HG03135 (cell line): ENCODE data around the gene ZXDC.

Experiments
- ATAC-seq: cut with Tn5 transposase; IDR thresholded peaks from one replicate; pipeline ENCODE4 v1.9.1; 2021; ENCODE audit warnings: mild to moderate bottlenecking, moderate library complexity; ENCODE audit not compliant: unreplicated experiment

The ZXDC gene

GRCh38 chr3:126512916-126513650 lies 37.4 kb upstream of the ZXDC start:
- no peak for ATAC-seq

DNA sequence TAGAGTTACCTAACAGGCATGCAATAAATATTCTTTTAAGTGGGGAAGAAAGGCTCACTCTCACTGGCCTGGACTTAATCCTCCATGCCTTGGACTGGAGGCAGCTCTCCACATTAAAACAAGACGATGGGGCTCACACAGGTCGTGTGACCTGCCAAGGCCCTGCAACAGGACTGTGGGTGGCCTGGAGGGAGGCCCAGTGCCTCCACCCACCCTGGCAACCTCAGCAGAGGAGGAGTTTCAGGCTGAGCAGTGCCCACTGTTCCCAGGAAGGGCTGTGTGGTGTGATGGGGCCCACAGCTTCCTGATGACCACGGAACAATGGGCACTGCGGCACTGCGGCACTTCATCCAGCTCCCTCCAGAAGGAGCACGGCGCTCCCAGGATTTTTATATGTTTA lies 36.3 kb upstream of the ZXDC start:
- ATAC-seq: no peak

- ATAC-seq: no peak
These were observed 35.6 kb upstream of the ZXDC start for GRCh38 chr3:126511291-126511690.

DNA sequence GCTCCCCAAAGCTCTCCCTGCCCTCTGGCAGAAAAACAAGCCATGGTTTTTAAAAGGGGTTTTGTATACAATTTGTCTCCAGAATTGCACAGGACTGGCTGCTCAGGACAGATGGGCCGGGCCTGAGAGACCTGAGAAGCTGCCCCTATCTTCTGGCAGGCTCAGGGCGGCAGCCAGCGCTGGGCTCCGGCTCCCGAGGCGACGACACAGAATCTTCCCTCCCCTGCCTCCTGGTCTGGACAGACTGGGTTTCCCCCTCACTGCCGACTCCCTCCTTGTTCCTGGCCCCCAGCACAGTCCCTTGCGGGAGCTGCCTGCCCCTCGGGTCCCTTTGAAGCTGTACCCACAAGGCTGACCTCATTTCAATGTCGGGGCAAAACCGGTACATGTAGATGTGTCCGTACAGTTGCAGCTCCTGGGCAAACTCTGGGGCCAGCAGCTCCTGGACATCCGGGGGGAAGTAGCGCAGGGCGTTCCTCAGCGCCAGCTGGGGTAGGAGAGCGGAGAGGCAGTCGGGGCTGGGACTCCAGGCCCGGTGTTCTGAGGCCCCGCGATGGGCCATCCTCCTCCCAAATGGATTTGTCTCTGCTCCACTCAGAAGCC lies 34.7 kb upstream of the ZXDC start:
- ATAC-seq: no peak

DNA sequence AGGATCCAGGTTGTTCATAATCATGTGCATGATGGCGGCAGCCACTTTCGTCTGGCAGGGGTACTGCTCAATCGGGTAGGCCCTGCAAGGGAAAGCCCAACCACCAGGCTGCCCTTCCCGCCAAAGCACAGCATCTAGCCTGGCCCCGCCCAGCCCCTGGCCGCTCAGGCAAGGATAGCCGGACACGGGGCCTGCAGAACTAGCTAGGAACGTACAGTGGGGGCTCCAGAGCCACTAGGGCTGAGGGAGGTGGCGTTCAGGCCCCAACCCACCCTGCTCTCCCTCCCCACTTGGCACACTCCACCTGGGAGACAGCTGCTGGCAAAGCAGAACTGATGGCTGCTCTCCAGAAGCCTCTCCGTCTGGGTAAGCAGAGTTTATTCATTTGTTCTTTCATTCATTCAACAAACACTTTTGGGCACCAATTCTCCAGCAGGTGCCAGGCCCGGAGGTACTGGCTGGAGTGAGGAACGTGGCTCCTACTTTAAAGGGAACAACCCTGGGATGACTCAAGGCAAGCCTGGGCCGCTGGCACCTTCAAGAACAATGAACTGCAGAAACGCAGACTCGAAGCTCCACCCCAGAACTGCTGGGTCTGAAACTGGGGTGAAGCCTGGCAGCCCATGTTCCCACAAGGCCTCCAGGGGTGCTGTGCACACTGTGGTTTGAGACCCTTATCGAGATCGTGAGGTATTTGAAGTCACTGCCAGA lies 34.1 kb upstream of the ZXDC start:
- no peak for ATAC-seq

DNA sequence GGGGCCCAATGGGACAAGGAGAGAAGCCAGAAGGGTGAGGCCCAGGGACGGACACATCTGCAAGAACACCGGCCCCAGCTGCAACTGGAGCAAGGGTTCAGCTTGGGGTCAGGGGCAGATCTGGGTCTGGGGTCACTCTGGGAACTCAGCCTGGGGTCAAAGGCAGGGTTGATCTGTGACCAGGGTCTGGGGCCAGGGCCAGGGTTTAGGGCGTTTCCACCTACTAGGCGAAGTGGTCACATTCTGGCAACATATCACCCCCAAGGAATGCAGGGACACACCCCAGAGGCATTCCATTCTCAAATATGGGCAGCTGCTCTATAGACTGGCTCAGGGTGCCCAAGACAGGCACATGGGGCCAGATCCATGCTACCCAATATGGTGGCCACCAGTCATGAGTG lies 32.9 kb upstream of the ZXDC start:
- ATAC-seq: no peak

DNA sequence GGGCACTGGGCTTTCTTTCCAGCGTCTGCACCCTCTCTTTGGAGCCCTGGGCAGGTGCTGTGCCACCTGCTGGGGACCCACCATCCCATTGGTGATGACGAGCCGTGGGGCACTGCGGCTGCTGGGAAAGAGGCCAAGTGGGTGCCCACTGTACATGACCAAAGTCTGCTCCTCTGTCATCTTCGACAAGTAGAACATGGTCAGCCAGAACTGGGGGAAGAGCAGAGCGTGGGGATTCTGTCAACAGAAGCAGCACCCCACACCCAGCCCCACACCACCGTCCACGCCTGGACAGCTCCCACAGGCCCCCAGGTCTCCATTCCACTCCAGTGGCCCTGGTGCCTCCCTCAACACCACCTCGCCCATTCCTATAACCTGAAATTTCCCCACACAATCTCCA lies 32.2 kb upstream of the ZXDC start:
- ATAC-seq: no peak

GRCh38 chr3:126503701-126504100 lies 28.0 kb upstream of the ZXDC start:
- ATAC-seq: no peak

DNA sequence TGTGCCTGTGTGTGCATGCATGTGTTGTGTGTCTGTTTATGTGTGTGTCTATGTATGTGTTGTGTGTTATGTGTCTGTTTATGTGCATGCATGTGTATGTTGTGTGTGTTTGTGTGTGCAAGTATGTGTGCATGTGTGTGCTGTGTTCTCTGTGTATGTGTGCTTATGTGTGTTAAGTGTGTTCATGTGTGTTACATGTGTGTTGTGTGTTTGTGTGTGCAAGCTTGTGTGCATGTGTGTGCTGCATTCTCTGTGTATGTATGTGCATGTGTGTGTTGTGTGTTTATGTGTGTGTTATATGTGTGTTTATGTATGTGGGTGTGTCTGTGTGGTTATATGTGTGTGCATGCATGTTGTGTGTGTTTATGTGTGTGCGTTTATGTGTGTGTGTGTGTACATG lies 27.0 kb upstream of the ZXDC start:
- no peak for ATAC-seq

DNA sequence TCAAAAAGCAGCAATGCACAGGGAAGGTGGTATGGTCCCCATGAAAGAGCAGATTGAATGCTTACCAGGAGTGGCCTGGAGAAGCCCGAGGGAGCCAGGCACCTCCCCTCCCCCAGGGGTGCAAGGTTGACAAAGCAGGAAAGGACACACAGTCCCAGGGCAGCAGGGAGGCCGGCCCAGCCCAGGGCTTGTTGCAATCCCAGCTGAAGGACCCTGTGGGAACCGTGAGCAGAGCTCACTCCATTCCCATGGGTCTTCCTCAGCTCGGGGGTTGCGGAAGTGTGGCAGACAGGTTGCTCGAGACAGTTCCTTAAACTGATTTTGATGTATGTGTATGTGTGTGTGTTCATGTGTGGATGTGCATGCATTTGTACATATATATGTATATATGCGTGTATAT lies 26.0 kb upstream of the ZXDC start:
- no peak for ATAC-seq

- no peak for ATAC-seq
These were observed 25.4 kb upstream of the ZXDC start for GRCh38 chr3:126501054-126501453.

- no peak for ATAC-seq
These were observed 24.3 kb upstream of the ZXDC start for GRCh38 chr3:126500016-126500415.

DNA sequence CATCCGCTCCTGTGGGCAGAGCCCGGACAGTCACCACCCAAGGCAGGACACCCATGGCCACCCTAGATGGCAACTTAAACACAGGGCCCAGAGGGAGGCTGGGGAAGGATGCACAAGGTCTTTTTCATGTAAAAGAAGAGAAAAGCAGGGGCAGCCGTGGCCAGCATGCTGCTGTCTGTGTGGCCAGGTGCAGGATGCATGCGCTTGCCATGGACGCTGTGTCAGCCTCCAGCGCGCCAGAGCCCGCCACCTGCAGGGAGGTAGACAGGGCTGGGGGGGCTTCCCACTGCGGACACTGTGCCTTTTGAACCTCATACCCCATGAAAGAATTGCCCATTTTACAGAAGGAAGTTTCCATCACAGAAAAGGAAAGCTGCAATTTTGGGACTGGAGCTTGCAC lies 23.7 kb upstream of the ZXDC start:
- ATAC-seq: no peak

- no peak for ATAC-seq
These were observed 23.2 kb upstream of the ZXDC start for GRCh38 chr3:126498929-126499328.

GRCh38 chr3:126498461-126498860 lies 22.8 kb upstream of the ZXDC start:
- no peak for ATAC-seq

- no peak for ATAC-seq
These were observed 22.3 kb upstream of the ZXDC start for GRCh38 chr3:126497956-126498355.

DNA sequence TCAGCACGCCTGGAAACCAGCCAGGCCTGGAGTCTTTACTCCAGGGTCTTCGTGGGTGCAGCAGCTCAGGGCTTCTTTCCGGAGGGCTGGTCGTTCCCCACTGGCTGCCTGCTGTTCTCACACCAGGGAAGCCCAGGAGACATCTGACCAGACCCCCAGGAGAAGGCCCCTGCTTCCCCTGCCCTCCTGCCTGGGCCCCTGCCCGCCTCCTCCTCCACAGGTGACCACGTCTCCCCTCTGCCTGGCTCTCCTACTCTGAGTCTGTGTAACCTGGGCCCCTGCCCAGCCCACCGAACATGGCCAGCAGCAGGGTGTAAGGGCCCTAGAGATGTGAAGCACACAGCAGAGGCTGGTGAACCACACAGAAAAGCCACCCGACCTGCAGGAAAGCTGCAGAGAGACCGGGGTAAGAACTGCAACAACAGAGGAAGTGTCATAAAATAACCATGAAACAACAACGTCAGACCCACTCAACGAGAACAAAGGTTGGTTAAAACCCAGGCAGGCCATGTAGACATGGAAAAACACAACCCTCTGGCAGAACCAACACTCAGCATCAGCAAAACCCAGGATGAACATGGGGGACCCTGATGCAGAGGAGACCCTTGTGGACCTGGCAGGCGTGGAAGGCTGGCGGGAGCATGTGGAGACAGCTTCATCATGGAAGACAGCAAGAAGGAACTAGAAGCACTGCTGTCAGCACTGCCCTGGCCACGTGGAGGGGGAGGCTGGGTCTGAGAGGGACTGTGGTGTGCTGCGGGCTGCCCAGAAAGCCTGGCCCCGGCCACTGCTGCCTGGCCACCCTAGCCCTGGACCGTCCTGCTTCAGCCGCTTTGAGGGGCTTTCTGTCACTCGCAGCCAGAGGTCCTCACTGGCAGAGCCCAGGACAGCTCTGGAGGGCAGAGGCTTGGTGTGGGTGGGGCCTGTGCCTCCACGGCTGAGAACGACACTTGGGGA lies 21.5 kb upstream of the ZXDC start:
- ATAC-seq: no peak

DNA sequence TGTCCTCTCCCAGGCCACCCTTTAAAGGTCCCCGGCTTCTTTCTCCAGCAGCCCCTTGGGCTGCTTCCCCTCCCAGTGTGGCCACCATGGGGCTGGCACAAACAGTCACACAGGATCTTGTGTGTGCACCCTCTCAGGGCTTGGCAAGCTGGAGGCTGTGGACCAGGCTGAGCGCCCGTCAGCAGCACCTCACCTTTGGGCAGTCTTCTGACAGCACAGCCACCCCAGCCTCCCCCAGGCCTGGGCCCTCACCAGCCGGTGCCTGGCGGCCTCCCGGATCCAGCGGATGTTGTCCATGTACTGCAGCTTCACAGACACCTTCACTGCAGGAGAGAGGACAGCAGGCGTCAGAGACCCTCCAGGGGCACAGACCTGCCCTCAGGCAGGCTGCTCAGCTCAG lies 20.1 kb upstream of the ZXDC start:
- no peak for ATAC-seq

DNA sequence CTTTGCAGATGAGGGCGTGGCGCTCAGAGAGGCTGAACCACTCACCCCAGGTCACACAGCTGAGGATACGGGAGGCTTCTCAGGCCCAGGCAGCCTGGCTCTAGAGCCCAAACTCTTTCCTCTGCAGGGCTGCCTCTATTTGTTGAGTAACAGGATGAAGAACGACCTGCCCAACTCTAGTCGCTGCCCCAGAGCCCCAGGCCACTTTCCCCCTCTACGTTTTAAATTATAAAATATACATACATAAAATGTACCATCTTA lies 19.2 kb upstream of the ZXDC start:
- ATAC-seq: no peak

DNA sequence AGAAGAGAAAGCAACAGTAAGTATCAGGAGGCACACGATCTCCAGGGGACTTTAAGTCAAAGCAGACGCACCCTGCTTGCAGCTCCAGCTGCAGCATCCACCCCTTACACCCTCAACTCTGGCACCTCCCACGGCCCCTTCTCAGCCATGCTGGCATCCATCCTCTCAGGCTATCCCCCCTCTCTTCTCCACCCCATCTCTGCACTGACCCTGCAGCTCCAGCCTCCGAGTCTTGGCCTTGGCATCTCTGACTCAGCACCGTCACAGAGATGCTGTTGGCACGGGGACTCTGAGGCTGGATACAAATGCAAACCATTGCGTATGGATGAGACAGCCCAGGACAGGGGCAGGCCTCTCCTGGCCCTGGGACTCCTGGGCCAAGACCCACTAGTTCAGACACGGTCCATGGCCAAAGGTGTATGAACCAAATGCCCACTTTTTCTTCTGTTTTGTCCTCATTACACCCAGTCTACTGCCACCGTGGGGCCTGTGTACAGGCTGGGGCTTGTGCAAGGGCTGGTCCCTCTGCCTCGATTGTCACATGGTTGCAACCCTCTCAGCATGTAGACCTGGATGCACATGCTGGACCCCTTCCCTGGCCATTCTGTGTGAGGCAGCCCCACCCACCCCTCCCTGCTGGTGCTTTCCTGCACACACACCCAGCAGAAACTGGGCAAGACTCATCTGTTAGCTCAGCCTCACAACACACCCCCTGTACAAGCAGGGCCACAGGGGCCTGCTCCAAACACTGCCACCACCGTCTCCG lies 18.7 kb upstream of the ZXDC start:
- no peak for ATAC-seq

- no peak for ATAC-seq
These were observed 18.0 kb upstream of the ZXDC start for GRCh38 chr3:126493739-126494138.
